ENCODE results near the gene HSD3B7.

- TF ChIP-seq CTCF (conservative IDR thresholded peaks at IDR 0.05; ENCODE audit: low read depth, low read length) (no peak), EZH2 (IDR thresholded peaks at IDR 0.05; ENCODE audit: borderline replicate concordance, low read depth, low read length, poor library complexity, severe bottlenecking) (no peak)
Observed at GRCh38 chr16:31020536-31020935, 35.5 kb downstream of the HSD3B7 start.
